Heart left ventricle (tissue), 16 donors: ENCODE results near the gene ZCCHC7. TPM values are rescaled to one million over a fixed set of nuclear protein-coding genes. Genes with fewer than 3 reads are reported as not detected.

Source experiments
- ATAC-seq, 4 donors: fragments of 200-7000 bp; cut with Tn5 transposase; one replicate each; pipeline ENCODE4 v1.9.1; 2020 to 2022; ENCODE audit warnings: moderate library complexity in 4 of 4, mild to moderate bottlenecking in 3 of 4, moderate number of reproducible peaks in 1 of 4
- DNase-seq, 5 donors: peaks; one replicate each; pipeline ENCODE4 v3.0.0-alpha.2; 2020
- H3K27ac ChIP-seq, 12 donors: fragments of 200-600 bp; sonication (generic) in 4 of 12; one replicate each; pipeline versions ENCODE4 v1.5.0 to v1.8.0; 2016 to 2022; ENCODE audit warnings: mild to moderate bottlenecking in 2 of 12
- H3K27me3 ChIP-seq, 9 donors: fragments of 200-600 bp; sonication (generic) in 2 of 9; one replicate each; pipeline versions ENCODE4 v1.5.1 to v1.8.0; 2016 to 2022; ENCODE audit warnings: mild to moderate bottlenecking in 3 of 9
- H3K36me3 ChIP-seq, 9 donors: fragments of 200-600 bp; sonication (generic) in 2 of 9; one replicate each; pipeline versions ENCODE4 v1.5.0 to v1.8.0; 2018 to 2022; ENCODE audit warnings: mild to moderate bottlenecking in 2 of 9
- H3K4me1 ChIP-seq, 12 donors: fragments of 200-600 bp; sonication (generic) in 4 of 12; one replicate each; pipeline versions ENCODE4 v1.5.0 to v1.8.0; 2016 to 2022; ENCODE audit warnings: mild to moderate bottlenecking in 3 of 12
- H3K4me3 ChIP-seq, 12 donors: fragments of 200-600 bp; sonication (generic) in 4 of 12; one replicate each; pipeline versions ENCODE4 v1.5.0 to v1.8.0; 2017 to 2022; ENCODE audit warnings: mild to moderate bottlenecking in 9 of 12, moderate library complexity in 4 of 12
- H3K9me3 ChIP-seq, 12 donors: fragments of 200-600 bp; sonication (generic) in 4 of 12; one replicate each; pipeline versions ENCODE4 v1.5.0 to v1.8.0; 2016 to 2022; ENCODE audit warnings: mild to moderate bottlenecking in 1 of 12
- POLR2A ChIP-seq, 2 donors: fragments of 450-650 bp; IDR thresholded peaks; one replicate each; pipeline ENCODE4 v1.6.1; 2017; ENCODE audit warnings: antibody characterized with exemption in 2 of 2, mild to moderate bottlenecking in 2 of 2, moderate library complexity in 2 of 2
- WGBS, 4 donors: extraction: QIAGEN DNeasy Blood & Tissue Kit in 2 of 4; methylation state at CpG; one replicate each; pipeline versions ENCODE4 v1.1.5 to v1.1.7; 2013 to 2018; 5-methylcytosine and 5-hydroxymethylcytosine counted together
- intact Hi-C, 10 donors: fragments of 100-400 bp; cut with DNase I; formaldehyde crosslinking; loops; one replicate each; pipeline versions ENCODE4 v1.11.1 to v1.14.2; 2022
- polyA plus RNA-seq, 2 donors: library from polyadenylated mRNA; stranded (reverse); fragments of 200-250 nt; gene quantifications; one replicate each; pipeline ENCODE4 v1.2.3, GENCODE V29; 2013
- total RNA-seq, 9 donors: library from RNA; depleted of rRNA in 2 of 9; stranded (reverse); fragments of >200 nt in 2 of 9; fragmentation: NEBNext Ultra II Directional in 3 of 9; extraction: Animal tissue kit (Norgen Biotek cat#: 25700) in 3 of 9; gene quantifications; one replicate each; pipeline versions ENCODE4 v1.1.0 to v1.2.4, GENCODE V29; 2016 to 2023
- TF ChIP-seq, protein P1 (sequence below), 12 donors: fragments of 200-600 bp; sonication (generic) in 4 of 12; IDR thresholded peaks; one replicate each; pipeline versions ENCODE4 v1.5.0 to v1.8.0; 2018 to 2022; ENCODE audit warnings: antibody characterized with exemption in 12 of 12, mild to moderate bottlenecking in 5 of 12
- donor health status: ischemic (EF 13 %, LVEDD 7.1; RV severe dilation, severe dysfunction).
- donor health status: healthy with polysubstance abuse.
- donor health status: DM: no; HTN: yes; CAD: no.
- donor health status: DM: no; HTN: no; CAD: no.
- donor health status: ischemic (EF 25% LVEDD 6.9; RV normal size, moderate dysfunction).
- donor health status: ischemic (EF 25% LVEDD 5.7; RV mildly dilated, moderate dysfunction).
- donor health status: healthy.
- donor health status: DM: yes; HTN: yes; CAD: no.
- donor health status: ischemic (EF 35%, LVEDD 5.7; RV mildly dilated, moderate dysfunction).
- donor health status: nonischemic (EF 11% LVEDD 7.7; RV severe dilation, severe dysfunction).
- donor health status: DM: yes; HTN: yes; CAD: no.
- donor health status: PGD.
- donor health status: ischemic (EF 29% LVEDD 5.4; RV normal size, mild dysfunction).
- donor health status: nonischemic (EF 23%, LVEDD 6.1; RV moderate dilation, normal function).

The ZCCHC7 gene
- total and polyA plus RNA-seq, 11 donors, result 3.5 to 14.8 (median 8.4) TPM

DNA sequence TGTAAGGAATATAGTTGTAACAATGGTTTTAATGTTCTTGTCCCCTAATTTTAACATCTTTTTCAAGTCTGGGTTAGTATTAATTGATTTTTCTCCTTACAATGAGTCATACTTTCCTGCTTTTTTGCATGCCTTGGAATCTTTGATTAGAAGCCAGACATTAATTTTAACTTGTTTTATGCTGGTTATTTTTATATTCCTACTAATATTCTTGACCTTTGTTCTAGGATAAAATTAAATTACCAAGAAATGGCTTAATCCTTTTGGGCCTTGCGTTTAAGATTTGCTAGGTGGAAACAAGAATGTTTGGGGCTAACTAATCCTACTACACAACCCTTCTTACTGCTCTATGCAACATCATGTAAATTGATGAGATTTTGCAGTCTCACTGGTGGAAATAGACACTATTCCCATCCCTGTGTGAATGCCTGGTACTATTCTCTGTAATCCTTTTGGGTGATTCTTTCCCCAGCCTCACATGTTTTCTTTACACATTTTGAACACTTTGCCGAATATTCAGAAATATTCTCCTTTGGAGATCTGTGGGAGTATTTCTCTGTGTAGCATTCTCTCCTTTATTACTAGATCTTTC is 47.2 kb downstream of the ZCCHC7 start:
- no peaks in the 10 kb centered on the region for H3K27me3 ChIP-seq
- DNase-seq, result no peak
- H3K4me1 ChIP-seq, result peaks cover 0 to 16% (median 0%) of the 10 kb centered on the region in 12 donors
- H3K9me3 ChIP-seq, result peaks cover 0 to 14% (median 0%) of the 10 kb centered on the region in 12 donors
- H3K4me3 ChIP-seq, result no peak overlapping the region
- 82 to 94% (median 89%) methylated on average over 2 of the region's 2 CpGs for WGBS, 4 donors
- H3K27ac ChIP-seq, result no peak overlapping the region
- no peak for ATAC-seq
- TF ChIP-seq, protein P1, sequence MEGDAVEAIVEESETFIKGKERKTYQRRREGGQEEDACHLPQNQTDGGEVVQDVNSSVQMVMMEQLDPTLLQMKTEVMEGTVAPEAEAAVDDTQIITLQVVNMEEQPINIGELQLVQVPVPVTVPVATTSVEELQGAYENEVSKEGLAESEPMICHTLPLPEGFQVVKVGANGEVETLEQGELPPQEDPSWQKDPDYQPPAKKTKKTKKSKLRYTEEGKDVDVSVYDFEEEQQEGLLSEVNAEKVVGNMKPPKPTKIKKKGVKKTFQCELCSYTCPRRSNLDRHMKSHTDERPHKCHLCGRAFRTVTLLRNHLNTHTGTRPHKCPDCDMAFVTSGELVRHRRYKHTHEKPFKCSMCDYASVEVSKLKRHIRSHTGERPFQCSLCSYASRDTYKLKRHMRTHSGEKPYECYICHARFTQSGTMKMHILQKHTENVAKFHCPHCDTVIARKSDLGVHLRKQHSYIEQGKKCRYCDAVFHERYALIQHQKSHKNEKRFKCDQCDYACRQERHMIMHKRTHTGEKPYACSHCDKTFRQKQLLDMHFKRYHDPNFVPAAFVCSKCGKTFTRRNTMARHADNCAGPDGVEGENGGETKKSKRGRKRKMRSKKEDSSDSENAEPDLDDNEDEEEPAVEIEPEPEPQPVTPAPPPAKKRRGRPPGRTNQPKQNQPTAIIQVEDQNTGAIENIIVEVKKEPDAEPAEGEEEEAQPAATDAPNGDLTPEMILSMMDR (IDR thresholded peaks at IDR 0.05), result no peak
- TF ChIP-seq POLR2A (IDR thresholded peaks at IDR 0.05), result no peak
- intact Hi-C loops, result no loop called here
- H3K36me3 ChIP-seq, result peaks cover 0 to 5% (median 4%) of the 10 kb centered on the region in 9 donors

DNA sequence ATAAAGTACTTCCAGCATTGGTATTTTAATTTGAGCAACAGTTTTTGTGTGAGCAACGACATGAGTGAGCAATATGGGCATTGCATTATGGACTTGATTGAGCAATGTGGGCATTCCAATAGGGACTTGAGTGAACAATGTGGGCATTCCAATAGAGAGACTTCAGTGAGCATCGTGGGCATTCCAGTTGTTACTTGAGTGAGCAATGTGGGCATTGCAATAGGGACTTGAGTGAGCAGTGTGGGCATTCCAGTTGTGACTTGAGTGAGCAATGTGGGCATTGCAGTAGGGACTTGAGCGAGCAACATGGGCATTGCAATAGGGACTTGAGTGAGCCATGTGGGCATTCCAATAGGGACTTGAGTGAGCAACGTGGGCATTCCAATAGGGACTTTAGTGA is 52.2 kb downstream of the ZCCHC7 start:
- H3K27ac ChIP-seq, result no peak overlapping the region

DNA sequence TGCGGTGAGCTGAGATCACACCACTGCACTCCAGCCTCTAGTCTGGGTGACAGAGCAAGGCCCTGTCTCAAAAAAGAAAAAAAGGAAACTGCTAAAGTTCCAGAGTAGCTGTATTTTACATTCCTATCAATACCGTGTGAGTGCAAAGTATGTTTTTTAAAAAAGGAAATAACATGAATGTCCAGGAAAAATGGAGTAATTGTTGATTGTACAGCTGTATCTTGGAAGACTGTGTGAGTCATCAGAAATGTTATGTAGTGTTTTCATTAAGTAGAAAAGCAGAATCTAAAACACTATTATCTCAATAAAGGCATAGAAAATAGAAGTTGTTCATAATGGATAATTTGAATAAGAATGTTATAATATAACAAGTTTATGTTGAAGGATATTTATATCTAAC is 53.9 kb downstream of the ZCCHC7 start:
- Histone ChIP-seq H3K9me3 (no peaks in the 10 kb centered on the region), H3K4me1 (peaks cover 0 to 15% (median 0%) of the 10 kb centered on the region in 12 donors), H3K27me3 (no peaks in the 10 kb centered on the region), H3K27ac (no peak overlapping the region), H3K36me3 (no peaks in the 10 kb centered on the region), H3K4me3 (no peak overlapping the region)
- TF ChIP-seq, protein P1 (IDR thresholded peaks at IDR 0.05), result no peak
- no peak for TF ChIP-seq POLR2A (IDR thresholded peaks at IDR 0.05)
- DNase-seq, result no peak
- 69 to 79% (median 72%) methylated on average over 2 of the region's 2 CpGs for WGBS, 4 donors
- ATAC-seq, result no peak
- intact Hi-C loops, result no loop called here

More for the DNA sequence above, 52.2 kb downstream of the ZCCHC7 start:
- no peak for DNase-seq
- Histone ChIP-seq H3K27me3 (no peaks in the 10 kb centered on the region), H3K4me1 (peaks cover 0 to 16% (median 0%) of the 10 kb centered on the region in 12 donors), H3K9me3 (peaks cover 0 to 5% (median 0%) of the 10 kb centered on the region in 12 donors), H3K36me3 (peaks cover 0 to 4% (median 0%) of the 10 kb centered on the region in 9 donors), H3K4me3 (no peak overlapping the region)
- no peak for ATAC-seq
- TF ChIP-seq POLR2A (IDR thresholded peaks at IDR 0.05), result no peak
- TF ChIP-seq, protein P1 (IDR thresholded peaks at IDR 0.05), result no peak
- WGBS, 4 donors, result 91 to 97% (median 94%) methylated on average over 4 of the region's 4 CpGs
- intact Hi-C loops, result no loop called here

DNA sequence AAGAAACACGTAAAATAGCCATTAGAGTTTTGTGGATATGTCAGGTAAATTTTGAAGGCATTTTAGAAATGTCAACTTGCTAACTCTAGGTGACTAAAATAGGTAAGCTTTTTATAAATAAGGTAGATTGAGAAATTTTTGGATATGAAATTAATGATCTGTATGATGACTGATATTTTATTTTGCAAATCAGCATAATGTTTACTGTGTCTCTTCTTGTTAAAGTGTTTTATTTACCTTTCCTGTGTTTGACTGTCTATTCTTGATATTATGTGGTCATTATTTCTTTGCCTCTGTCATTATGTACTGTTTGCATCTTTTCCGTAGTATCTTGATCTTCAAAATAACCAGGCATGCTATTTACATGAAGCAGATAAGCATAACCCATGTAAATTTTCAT is 58.4 kb downstream of the ZCCHC7 start:
- peaks cover 0 to 3% (median 0%) of the 10 kb centered on the region in 9 donors for H3K36me3 ChIP-seq
- TF ChIP-seq, protein P1 (IDR thresholded peaks at IDR 0.05), result no peak
- no peak for TF ChIP-seq POLR2A (IDR thresholded peaks at IDR 0.05)
- no peak for DNase-seq
- H3K27ac ChIP-seq, result no peak overlapping the region
- H3K4me3 ChIP-seq, result no peak overlapping the region
- ATAC-seq, result no peak
- H3K9me3 ChIP-seq, result peaks cover 0 to 4% (median 0%) of the 10 kb centered on the region in 12 donors
- H3K27me3 ChIP-seq, result no peaks in the 10 kb centered on the region
- intact Hi-C loops, result no loop called here
- WGBS, 4 donors, result 94 to 97% (median 96%) methylated on average over 2 of the region's 2 CpGs
- peaks cover 0 to 4% (median 0%) of the 10 kb centered on the region in 12 donors for H3K4me1 ChIP-seq
